ENCODE measurements around the gene ZNF497.

The ZNF497 gene

DNA sequence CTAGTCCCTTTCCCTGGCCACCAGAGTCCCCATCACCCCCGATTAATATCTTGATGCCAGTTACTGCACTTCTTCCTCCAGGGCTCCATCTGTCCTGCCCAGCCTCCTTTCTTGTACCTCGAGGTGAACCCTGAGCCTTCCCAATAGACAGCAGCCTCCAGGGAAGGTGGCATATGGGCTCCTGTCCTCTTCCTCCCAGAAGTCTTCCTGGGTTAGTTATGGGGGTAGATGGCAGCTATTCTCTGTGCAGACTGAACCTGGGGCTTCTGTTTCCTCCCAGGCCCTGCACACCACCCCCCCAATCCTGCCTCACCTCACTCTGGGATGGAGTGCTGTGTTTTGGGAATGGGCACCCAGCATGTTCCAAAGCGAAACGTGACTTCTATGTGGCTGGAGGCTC, 35.5 kb upstream of the ZNF497 start:
- peaks cover 26% of the 10 kb centered on the region for H3K36me3 Mint-ChIP-seq (ENCODE audit: low read depth)

DNA sequence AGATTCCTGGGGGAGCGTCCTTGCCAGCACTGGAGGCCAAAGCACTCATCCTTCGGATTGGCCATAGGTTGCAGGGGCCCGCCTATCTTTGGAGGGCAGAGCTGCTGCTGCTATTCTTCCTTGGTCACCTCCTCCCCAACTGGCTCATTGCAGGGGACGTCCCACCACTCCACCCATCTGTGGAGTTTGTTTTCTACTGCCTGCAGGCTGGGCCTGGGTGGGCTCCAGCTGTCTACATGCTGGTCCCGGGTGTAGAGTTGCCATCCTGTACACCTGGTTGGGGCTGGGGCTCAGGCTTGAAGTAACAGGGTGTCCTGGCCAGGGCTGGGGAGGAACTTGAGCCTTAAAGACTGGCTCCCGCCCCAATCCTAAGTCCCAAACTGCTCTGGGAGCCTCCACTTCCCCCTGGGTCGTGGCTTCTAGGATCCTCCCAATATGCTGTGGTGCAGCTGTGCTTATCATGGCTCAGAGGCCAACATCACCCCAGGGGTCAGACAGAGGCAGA, 35.0 kb upstream of the ZNF497 start:
- H3K4me1 Mint-ChIP-seq: peaks cover 22% of the 10 kb centered on the region
- peaks cover 4% of the 10 kb centered on the region for H3K9me3 Mint-ChIP-seq
- H3K36me3 Mint-ChIP-seq (ENCODE audit: low read depth): peaks cover 28% of the 10 kb centered on the region
- DNase-seq: no peak
- H3K4me3 Mint-ChIP-seq: no peak overlapping the region
- H3K27me3 Mint-ChIP-seq (ENCODE audit: low read depth, poor library complexity): peaks cover 17% of the 10 kb centered on the region
- peak overlapping the region; percentile 42 for H3K27ac Mint-ChIP-seq
- TF ChIP-seq, protein P1, sequence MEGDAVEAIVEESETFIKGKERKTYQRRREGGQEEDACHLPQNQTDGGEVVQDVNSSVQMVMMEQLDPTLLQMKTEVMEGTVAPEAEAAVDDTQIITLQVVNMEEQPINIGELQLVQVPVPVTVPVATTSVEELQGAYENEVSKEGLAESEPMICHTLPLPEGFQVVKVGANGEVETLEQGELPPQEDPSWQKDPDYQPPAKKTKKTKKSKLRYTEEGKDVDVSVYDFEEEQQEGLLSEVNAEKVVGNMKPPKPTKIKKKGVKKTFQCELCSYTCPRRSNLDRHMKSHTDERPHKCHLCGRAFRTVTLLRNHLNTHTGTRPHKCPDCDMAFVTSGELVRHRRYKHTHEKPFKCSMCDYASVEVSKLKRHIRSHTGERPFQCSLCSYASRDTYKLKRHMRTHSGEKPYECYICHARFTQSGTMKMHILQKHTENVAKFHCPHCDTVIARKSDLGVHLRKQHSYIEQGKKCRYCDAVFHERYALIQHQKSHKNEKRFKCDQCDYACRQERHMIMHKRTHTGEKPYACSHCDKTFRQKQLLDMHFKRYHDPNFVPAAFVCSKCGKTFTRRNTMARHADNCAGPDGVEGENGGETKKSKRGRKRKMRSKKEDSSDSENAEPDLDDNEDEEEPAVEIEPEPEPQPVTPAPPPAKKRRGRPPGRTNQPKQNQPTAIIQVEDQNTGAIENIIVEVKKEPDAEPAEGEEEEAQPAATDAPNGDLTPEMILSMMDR (IDR thresholded peaks at IDR 0.05): no peak

More for the DNA sequence above, 35.5 kb upstream of the ZNF497 start:
- TF ChIP-seq, protein P1 (IDR thresholded peaks at IDR 0.05): no peak
- Mint-ChIP-seq H3K4me3 (no peak overlapping the region), H3K4me1 (peaks cover 22% of the 10 kb centered on the region), H3K27ac (no peak overlapping the region), H3K9me3 (peaks cover 5% of the 10 kb centered on the region), H3K27me3 (ENCODE audit: low read depth, poor library complexity) (peaks cover 17% of the 10 kb centered on the region)
- no peak for DNase-seq

DNA sequence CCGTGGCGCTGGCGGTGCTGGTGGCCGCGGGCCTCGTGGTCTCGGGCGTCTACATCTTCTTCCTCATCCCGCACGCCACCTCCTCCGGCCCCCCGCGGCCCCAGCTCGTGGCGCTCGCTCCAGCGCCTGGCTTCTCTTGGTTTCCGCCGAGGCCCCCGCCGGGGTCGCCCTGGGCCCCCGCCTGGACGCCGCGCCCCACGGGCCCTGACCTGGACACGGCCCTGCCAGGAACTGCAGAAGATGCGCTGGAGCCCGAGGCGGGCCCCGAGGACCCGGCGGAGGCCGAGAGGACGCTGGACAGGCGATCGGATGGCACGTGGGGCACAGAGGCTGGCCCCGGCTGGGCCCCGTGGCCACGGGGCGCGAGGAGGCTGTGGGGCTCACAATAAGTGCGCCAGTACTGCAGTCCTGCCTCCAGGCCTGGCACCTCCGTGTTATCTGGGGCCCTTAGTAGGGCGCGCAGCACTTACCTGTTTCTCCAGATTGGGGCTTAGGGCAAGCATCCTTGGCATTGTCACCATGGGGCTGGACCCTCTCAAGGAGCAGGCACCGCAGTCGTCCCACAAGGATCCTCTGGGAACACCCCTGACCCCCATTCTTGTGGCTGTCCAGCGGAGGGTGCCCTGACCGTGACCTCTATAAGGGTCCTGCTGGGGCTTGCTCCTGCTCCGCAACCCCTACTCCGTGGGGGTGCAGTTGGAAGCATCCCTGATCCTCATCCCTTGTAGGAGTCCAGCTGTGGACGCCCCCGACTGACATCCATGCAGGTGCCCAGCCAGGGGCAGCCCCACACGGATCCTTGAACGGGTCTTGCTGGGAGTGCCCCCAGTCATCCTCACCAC, 34.4 kb upstream of the ZNF497 start:
- peaks cover 22% of the 10 kb centered on the region for H3K4me1 Mint-ChIP-seq
- H3K27ac Mint-ChIP-seq: no peak overlapping the region
- H3K27me3 Mint-ChIP-seq (ENCODE audit: low read depth, poor library complexity): peaks cover 17% of the 10 kb centered on the region
- H3K9me3 Mint-ChIP-seq: peaks cover 4% of the 10 kb centered on the region
- TF ChIP-seq, protein P1 (IDR thresholded peaks at IDR 0.05): no peak
- H3K4me3 Mint-ChIP-seq: no peak overlapping the region
- H3K36me3 Mint-ChIP-seq (ENCODE audit: low read depth): peaks cover 30% of the 10 kb centered on the region
- DNase-seq: no peak

DNA sequence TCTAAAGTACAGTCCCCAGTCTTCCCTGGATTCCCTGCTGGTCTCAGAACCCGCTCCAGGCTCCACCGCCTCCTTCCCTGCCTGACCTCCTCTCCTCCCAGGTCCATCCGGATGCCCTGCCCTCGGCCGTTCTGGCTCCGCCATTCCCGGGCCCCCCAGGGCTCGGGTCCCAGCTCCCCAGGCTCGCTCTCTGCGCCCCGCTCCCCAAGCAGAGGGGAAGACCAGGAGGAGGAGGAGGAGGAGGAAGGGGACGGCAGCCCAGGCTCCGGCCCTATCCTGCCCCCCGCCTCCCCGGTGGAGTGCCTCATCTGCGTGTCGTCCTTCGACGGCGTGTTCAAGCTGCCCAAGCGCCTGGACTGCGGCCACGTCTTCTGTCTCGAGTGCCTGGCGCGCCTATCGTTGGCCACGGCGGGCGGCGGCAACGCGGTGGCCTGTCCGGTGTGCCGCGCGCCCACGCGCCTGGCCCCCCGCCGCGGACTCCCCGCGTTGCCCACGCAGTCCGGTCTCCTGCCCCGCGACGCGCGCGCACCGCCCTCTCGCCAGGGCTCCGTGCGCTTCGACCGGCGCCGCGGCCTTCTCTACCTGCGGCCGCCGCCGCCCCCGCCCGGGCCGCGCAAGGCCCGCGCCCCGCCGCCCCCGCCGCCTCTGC, 33.6 kb upstream of the ZNF497 start:
- Mint-ChIP-seq H3K27me3 (ENCODE audit: low read depth, poor library complexity) (peaks cover 14% of the 10 kb centered on the region), H3K9me3 (no peaks in the 10 kb centered on the region), H3K4me3 (no peak overlapping the region), H3K4me1 (peaks cover 17% of the 10 kb centered on the region), H3K27ac (no peak overlapping the region), H3K36me3 (ENCODE audit: low read depth) (peaks cover 29% of the 10 kb centered on the region)
- no peak for DNase-seq
- TF ChIP-seq, protein P1 (IDR thresholded peaks at IDR 0.05): no peak

DNA sequence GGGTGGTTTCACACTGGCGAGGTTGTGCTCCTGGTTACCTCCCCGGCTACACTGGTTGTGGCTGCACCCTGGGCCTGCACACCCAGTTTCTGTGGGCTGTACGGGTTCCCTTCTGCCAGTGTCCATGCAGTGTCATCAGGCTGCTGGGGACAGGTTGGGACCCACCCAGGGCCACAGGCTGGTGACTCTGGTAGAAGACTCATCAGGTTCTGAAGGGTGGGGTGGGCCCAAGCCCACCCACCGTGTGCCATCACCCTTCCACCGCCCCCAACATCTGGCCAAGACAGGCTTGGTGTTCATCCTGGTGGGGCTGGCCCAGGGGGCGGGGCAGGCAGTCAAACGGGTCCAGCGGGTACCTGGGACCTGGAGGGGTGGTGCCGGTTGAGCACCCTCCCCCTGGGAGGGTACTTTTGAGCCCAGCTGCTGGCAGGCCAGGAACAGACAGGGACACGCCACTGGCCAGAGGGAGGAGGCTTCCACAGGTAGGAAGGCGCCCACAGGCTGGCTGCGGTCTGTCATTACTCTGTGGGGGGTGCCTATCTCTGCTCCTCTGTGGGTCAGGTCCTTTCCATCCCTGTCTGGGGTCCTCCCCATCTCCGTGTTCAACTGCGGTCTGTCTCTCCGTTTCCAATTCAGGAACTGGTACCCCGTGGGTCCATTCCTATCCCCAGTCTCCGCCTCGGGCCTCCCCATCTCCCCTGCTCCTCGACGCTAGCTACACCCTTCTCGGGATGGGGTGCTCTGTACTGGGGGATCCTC, 32.8 kb upstream of the ZNF497 start, which contains the start of gene RNF225:
RNF225 (plus strand) TSS at position 437 of the 759 bp plus-strand sequence. CDS start 434 bp downstream, outside the sequence.
- H3K27me3 Mint-ChIP-seq (ENCODE audit: low read depth, poor library complexity): peaks cover 14% of the 10 kb centered on the region
- no peak within 1 kb of the TSS for H3K4me3 Mint-ChIP-seq
- no peak for DNase-seq
- TF ChIP-seq, protein P1 (IDR thresholded peaks at IDR 0.05): no peak
- H3K27ac Mint-ChIP-seq: peak within 1 kb of the TSS; percentile 85
- H3K4me1 Mint-ChIP-seq: peaks cover 15% of the 10 kb centered on the region
- no peaks in the 10 kb centered on the region for H3K9me3 Mint-ChIP-seq
- H3K36me3 Mint-ChIP-seq (ENCODE audit: low read depth): peaks cover 36% of the 10 kb centered on the region
